GM21723 (cell line): ENCODE data around the gene GADD45GIP1.

ENCODE experiments used
- ATAC-seq: cut with Tn5 transposase; IDR thresholded peaks from one replicate; pipeline ENCODE4 v1.9.1; 2021; ENCODE audit warnings: mild to moderate bottlenecking, moderate library complexity; ENCODE audit not compliant: unreplicated experiment

Gene GADD45GIP1

DNA sequence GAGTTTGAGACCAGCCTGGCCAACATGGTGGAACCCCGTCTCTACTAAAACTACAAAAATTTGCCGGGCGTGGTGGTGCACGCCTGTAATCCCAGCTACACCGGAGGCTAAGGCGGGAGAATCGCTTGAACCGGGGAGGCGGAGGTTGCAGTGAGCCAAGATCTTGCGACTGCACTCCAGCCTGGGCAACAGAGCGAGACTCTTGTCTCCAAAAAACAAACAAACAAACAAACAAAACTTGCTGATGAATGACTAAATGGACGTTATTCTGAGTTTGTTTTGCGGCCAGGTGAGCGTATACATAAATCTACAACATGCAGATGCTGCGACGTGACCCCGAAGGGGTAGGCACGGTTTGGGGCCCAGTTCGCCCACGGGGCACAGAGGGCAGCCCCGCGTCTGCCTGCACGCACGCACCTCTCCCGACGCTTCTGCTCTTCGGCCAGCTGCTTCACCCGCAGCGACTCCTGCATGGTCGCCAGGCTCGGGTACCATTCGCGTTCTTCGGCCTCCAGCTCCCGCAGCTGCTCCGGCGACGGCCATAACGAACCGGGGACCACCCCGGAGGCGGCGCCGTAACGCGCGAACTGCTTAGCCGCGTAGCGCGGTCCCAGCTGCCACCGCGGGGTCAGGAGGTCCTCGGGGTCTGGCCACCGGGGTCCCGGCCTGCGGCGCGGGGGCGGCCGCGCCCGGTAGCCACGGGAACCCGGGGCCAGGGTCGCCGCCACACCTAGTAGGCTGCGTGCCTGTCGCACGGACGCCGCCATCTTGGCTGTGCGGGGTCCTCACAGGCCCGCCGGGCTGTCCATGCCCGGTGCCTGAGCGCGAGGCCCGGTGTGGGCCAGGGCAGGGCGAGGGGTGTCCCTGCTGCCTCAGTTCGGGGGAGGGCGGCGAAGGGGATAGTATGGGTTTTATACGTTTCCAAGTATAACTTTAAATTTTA lies at the start of gene GADD45GIP1:
GADD45GIP1 (minus strand) TSS at position 778 of the 943 bp plus-strand sequence; CDS start at position 767, 11 bp downstream.
- peak; percentile 67 for ATAC-seq

DNA sequence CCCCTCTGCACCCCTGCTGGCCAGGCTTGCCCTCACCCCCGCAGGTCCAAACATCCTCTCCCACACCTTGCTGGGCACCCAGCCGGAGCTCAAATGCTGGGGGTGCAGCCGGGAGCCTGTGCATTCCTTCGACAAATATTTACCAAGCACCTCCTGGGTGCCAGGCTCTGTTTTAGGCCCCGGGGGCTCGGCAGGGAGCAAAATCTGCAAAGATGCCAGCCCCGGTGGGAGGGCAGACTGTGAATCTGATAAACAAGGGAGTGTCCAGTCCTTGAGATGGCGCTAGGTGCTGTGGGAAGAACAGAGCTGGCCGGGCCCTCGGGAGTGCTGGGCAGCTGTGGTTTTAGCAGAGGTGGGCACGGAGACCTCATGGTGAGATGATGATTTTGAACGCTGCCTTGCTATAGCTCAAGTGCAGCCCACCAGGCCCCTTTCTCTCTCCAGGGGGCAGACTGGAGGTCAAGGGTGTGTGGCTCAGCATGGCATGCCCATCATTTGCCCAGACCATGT lies 48.9 kb upstream of the GADD45GIP1 start:
- no peak for ATAC-seq

DNA sequence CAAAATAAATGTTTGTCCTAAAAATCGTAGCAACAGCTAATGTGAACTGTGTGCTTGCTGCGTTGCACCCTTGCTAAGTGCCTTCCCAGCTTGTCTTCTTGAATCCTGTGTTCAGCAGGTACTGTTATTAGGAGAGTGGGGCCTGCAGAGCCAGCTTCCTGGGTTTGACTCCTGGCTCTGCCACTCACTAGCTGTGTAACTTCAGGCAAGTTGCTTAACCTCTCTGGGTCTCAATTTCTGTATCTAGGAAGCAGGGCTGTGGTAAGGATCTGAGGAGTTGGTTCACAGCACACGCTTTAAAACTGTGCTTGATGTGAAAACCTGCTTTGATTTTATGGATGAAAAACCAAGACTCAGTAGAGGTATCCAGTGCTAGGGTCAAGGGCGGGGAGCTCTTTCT lies 48.2 kb upstream of the GADD45GIP1 start:
- no peak for ATAC-seq

DNA sequence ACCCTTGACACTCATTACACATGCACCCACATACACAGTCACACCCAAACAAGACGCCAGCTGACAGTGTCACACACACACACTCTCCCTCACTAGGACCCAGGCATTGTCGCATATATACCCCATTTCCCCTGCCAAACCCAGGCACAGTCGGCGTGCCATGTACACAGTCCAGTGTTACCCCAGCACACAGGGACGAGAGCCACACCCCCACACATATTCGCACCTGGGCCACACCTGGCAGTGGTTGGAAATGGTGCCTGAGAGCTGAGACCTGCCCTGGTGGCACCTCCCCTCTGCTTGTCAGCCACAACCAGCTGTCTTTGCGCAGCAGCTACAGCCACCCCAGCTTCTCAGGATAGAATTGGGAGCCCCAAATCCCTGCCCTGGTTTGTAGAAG lies 47.2 kb upstream of the GADD45GIP1 start:
- no peak for ATAC-seq

DNA sequence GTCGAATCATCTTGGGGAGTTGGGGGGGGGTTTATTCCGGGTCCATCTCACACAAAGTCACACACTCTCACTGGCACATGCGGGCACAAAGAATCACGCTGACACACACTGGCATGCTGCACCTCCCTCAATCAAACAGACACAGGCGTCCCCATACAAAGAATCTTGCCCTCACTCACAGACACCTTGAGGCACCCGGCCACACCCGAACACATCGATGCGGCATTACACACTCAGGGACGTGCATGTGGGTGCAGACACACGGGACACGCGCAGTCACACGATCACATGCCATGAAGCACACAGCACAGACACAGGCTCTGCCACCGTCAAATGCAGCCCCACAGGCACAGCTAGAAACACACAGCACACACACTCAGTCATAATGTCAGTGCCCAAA lies 46.1 kb upstream of the GADD45GIP1 start:
- no peak for ATAC-seq

DNA sequence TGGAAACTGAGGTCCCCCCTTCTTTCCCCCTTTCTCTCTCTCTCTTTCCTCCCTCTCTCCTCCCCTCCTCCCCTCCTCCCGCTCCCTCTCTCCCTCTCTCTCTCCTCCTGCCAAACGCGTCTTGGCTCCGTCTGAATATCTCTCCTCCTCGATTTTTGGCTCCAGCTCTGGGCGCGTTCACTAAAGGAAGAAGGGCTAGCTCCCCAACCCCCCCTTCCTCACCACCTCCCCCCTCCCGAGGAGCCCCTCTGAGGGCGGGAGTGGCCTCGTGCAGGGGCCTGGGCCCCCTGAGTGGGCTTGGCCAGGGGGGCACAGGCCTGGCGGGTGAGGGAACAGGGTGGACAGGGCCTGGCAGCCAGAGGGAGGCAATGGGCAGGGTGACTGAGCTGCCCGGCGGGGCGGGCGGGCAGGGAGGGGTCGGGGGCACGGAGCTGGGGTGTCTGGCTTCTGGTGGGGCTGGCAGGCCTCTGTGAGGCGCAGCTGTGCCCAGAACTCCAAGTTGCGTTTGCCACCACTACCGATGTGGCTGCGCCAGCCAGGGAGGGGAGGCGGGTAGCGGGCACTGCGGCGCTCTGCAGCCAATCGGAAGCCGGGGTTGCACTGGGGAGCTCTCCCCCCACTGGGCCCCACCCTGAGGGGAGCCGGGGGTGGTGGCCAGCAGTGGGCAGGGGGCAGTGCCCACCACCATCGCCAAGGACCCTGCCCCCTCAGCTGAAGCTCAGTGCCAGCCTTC lies 45.3 kb upstream of the GADD45GIP1 start:
- ATAC-seq = no peak

DNA sequence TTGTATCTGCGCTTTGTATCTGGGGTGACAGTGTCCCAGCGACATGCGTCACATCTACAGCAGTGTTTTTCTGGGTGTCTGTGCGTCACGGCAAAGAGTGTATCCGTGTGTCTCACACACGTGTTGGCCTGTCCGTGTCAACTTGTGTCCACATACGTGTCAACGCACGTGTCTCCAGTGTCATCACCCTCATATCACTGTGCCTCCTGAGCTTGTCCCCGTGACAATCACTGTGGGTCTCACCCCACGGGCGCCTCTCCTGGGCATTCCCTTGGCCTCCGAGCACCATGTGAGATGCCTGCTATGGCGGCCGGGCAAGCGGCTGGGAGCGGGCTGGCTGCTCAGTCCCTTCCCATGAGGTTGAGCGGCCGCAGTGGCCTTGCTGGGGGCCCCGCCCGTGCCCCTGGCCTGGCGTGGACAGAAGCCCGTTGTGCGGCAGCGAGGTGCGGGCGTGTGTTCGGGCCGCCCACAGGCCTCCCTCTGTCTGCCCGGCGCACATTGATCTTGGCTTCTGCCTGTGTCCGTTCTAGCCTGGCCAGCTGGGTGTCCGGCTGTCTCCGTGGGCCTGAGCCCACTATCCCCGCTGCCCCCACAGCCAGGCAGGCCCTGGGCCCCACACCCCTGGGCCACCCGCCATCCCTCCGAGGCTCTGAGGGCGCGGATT lies 44.6 kb upstream of the GADD45GIP1 start:
- ATAC-seq = no peak

DNA sequence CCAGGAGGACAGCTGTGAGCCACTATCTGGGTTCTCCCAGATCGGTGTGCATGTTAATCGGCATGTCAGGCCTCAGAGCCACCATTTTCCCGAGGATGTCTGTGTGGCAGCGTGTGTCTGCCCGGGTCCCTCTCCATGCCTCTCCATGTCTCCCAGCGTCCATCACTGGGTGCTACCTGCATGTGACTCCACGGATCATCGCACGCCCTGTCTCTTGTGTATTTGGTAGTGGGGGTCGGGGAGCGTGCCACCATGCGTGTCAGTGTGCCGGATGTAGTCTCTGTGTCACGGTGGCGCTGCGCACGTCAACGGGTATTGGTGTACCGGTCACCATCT lies 44.1 kb upstream of the GADD45GIP1 start:
- ATAC-seq = no peak

DNA sequence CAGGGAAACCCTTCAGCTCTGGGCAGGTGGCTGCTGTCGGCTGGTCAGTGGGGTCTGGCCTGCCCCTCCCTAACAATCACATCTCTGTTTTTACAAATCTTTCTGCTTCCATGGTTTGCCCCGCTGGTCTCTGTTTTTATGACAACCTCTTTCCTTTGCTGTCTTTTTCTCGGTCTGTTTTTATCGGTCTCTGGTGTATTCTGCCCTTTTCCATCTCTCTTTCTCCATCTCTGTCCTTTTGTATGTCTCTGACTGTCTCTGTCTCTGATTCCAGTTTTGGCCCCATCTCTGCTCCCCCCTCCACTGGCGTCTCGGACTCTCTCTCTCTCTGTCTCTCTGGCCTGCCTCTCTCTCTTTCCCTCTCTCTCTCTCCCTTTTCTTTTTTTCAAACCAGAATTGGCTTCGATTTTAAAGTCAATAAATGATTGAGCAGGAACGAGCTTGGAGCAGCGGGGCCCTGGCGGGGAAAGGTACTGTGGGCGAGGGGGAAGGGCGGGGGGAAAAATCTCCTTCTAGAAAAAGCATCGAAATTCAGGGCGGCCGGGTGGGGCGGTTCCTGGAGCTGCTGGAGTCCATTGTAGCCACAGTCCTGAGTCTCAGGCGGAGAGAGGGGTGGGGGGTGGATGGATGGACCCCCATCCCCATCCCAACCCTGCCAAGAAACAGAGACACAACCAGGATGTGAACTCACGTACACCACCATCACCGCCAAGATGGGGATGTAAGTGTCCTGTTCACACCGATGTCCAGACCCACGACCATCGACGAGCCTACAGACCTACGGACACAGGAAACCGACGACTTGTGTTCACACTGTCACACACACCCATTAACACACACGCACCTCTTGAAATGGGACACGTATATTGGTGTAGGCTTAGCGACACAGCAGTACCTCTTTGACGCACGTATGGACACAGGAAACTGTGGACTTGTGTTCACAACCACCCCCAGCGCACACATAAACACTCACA lies 41.2 kb upstream of the GADD45GIP1 start:
- ATAC-seq = no peak

DNA sequence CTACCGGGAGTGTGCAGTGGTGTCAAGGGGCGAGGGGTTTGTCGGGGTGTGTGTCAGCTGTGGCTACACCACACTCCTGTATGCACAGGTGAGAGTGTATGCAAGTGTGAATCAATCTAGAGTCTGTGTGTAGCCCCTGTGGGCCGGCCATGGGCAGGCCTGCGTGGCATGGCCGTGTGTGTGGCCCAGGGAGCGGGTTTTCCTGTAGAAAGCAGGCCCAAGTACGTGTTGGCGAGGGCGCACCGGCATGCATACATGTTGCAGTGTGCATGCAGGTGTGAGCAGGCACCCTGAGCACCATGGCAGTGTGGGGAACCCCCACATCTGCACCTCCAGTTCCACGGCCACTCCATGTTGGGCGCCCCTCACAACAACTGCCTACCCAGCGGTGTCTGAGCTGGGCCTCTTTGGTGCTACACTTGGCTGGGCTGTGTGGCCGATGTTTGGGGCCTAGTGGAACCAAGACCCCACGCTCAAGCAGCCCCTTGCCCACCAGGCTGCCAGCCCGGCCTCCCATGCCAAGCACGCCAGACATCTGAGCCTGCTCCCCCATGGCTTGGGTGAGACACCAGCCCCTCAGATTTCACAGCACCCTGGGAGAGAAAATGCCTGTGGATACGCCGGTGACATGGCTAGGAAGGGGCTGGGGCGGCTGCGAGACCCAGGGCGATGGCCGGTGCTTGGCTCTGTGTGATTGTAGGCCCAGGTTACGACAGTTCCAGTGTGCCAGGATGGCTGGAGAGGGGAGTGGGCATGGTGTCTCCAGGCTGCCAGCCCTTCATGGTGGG lies 40.4 kb upstream of the GADD45GIP1 start:
- no peak for ATAC-seq

DNA sequence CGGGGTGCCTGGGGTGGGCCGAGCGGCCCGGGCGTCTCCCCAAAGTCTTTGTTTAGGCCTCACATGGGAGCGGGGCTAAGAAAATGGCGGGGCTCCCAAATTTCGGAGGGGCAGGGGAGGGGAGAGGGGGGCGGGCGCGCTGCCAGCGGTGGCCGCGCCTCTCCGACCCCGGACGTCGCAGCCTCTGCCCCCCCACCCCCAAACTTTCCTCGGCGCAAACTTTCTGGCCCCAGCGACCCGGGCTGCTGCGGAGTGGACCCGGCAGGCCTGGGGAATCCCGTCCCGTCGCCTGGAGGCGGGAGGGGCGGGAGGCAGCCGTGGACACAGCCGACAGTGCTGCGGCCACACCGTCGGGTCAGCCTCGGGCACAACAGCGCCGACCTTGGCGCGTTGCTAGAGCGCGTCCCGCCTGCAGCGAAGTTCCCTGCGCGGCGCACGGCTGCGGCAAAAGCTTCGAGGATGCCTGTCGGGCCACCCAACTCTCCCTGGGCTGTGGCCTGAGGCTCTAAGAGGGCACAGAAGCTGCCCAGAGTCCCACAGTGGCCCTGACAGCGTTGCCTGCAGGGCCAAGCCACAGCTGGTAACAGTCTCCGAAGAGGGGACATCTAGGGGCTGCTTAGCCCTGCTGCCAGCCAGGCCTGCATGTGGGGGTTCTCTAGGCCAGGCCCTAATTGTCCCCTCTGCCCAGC lies 39.5 kb upstream of the GADD45GIP1 start:
- ATAC-seq = no peak

DNA sequence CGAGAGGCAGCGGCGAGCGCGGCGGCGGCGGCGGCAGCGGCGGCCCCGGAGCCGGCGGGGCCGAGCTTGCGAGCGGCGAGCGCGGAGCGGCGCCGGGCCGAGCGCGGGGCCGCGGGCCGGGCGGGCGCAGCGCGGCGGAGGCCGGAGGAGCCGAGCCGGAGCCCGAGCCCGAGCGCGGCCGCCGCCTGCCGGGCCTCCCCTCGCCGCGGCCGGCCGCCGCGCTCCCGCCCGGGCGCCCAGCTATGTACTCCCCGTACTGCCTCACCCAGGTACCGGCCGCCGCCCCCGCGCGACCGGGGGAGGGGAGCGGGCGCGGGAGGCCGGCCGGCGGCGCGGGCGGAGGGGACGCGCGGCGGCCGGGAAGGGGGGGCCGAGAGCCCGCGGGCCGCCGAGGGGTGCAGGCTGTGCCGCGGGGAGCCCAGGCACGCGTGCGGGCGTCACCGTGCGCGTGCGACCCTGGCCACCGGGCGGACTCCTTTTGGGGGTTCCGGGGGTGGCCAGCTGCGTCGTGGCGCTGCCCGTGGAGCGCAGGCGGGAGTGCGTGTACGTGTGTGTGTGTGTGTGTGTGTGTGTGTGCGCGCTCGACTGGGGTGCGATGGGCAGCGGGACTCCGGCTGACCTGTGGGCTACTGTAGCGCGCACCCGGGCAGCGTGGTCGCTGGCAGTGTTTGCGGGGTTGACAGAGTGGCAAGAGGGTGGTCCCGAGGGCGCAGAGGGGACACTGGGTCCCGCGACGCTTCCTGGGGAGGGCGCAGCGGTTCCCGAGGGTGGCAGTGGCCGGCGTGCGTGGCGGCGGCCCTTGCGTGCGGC lies 38.8 kb upstream of the GADD45GIP1 start:
- no peak for ATAC-seq

DNA sequence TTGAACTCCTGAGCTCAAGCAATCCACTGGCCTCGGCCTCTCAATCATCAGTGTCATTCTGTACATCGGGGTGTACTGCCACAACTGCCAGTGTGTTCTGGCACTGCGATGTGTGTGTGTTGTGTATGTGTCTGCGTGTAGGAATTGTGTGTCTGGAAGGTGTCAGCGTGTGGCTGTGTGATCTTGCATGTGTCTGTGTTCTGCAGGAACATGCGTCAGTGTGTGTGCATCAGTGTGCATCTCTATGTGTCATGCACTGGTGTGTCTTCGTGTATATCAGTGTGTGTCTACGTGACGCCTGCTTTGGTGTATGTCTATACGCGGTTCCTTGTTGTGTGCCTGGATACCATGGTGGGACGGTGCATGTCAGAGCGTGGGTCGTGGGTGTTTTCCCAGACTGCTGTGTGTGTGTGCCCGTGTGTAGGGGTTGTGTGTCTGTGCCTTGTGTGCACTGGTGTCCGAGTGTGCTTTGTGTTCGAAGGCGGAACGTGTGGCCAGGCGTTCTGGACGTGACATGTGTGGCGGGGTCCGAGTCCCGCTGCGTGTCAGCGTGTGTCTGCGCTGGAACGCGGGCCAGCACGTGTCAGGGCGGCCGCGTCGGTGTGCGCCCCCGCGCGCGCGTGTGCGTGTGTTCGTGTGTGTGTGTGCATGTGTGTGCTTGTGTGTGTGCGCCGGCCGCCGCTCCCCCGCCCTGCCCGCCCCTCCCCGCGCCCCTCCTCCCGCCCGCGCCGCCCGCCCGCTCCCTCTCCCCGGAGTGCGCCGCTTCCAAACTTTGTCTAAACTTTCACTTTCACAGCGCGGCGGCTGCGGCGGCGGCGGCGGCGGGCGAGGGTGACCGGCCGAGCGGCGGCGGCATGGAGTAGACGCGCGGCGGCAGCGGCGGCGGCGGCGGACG lies 37.9 kb upstream of the GADD45GIP1 start, which contains the start of gene NFIX:
NFIX (plus strand) TSS at position 775 of the 895 bp plus-strand sequence. CDS start 363 bp downstream, outside the sequence.
- no peak for ATAC-seq

DNA sequence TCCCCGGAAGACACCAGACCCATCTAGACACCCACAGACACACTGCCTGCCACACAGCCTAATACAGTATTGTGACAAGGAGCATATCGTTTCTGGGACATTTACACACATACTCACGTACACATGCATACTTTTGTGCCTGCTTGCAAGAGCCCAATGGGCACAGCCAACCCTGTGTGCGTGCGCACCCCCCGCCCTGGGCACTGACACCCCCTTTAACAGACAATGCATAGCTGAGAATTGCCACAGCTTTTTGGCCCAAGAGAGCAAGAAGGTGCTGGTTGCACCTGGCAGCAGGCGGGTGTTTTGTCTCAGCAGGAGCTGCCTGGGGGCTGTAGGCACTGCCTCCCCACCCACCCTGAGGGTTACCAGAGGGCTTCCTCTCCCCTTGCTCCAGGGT lies 36.5 kb upstream of the GADD45GIP1 start:
- no peak for ATAC-seq

DNA sequence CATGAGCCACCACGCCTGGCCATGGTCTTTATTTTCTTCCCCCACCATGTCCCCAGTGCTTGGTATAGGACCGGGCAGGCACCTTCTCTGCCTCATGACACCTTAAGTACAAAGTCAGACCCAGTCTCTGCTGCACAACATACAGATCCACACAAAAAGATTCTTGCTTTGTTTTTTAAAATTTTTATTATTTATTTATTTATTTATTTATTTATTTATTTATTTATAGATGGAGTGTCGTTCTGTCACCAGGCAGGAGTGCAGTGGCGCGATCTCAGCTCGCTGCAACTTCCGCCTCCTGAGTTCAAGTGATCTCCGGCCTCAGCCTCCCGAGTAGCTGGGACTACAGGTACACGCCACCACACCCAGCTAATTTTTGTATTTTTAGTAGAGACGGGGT lies 35.7 kb upstream of the GADD45GIP1 start:
- ATAC-seq = no peak

DNA sequence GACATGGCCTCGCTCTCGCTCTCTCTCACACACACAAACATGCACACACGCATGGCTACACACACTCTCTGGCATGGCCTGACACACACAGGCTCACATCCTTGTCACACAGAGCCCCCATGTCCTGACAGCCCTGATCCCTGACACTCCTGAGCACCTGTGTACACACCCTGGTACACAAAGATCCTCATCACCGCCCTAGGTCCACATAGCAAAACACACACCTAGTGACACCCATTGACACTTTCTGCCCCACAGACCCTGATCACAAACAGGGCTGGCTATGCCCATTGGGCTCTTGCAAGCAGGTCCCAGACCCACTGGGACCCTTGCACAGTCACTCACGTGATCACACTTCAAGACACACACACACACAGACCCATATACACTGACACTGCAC lies 34.3 kb upstream of the GADD45GIP1 start:
- no peak for ATAC-seq

DNA sequence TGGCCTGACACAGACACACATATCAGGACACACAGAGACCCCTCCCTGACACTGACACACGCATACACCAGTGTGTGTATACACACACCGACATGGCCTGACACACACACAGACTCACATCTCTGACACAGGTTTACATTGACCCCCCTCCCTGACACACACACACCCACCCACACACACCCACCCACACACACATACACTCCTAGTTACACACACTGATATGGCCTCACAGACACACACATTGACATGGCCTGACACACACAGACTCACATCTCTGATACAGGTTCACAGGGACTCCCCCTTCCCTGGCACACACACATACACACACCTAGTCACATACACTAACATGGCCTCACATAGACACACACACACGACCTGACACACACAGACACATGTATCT lies 33.8 kb upstream of the GADD45GIP1 start:
- no peak for ATAC-seq
